Measurements from ENCODE around the gene PCDHGA5. TPM values are rescaled to one million over a fixed set of nuclear protein-coding genes. Genes with fewer than 3 reads are reported as not detected.
"Not testable (repeated sequence)": the region's sequence is repeated elsewhere in the genome, so short reads cannot be mapped to it uniquely, and the experiment has no call there.

PCDHGA5 gene
- total RNA-seq, 2 experiments from 2014 or later: 0.05 to 0.11 TPM

DNA sequence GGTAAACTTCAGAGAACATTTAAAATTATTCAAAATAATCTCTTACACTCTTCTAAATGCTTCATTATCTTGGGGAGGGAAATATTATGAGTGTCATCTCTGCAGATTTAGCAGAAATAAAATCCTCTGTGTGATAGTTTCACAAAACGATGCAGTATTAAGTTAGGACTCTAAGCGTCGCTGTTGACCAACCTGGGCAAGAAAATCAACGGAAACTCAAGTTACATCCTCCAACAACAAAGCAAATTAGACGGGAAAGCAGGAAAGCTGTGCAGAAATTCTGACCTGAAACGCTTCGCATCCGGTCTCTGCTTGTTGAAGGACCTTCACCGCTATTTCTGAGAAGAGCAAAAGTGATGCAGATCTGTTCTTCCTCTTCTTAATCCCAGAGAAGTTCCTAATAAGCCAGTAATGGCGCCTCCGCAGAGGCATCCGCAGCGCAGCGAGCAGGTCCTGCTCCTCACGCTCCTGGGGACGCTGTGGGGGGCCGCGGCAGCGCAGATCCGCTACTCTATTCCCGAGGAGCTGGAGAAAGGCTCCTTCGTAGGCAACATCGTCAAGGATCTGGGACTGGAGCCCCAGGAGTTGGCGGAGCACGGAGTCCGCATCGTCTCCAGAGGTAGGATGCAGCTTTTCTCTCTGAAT is 9.8 kb downstream of the PCDHGA5 start, which contains the start of gene PCDHGA6:
Gene PCDHGA6 (plus strand): TSS at position 219 of the 645 bp plus-strand sequence. CDS start 193 bp downstream, at position 412.
- H3K4me1 Mint-ChIP-seq (ENCODE audit: low read depth): peaks cover 8% of the 10 kb centered on the region
- ATAC-seq: no peak
- no peak within 1 kb of the TSS for H3K27ac Mint-ChIP-seq
- peaks cover 18% of the 10 kb centered on the region for H3K9me3 Mint-ChIP-seq (ENCODE audit: insufficient read depth)
- peak within 1 kb of the TSS; percentile 2 for H3K4me3 Mint-ChIP-seq
- H3K27me3 Mint-ChIP-seq (ENCODE audit: low read depth): peaks cover 38% of the 10 kb centered on the region
- DNase-seq: no peak
- H3K36me3 Mint-ChIP-seq (ENCODE audit: low read depth): peaks cover 9% of the 10 kb centered on the region
- ChIA-PET POLR2A (no interaction called here), CTCF (interaction anchor here (1.2 to 1.7 kb wide), 4 partner anchors 10 to 190 kb away, joined by 3 to 5 read pairs (median 4); partner anchors contain the start of gene PCDHGB5)

DNA sequence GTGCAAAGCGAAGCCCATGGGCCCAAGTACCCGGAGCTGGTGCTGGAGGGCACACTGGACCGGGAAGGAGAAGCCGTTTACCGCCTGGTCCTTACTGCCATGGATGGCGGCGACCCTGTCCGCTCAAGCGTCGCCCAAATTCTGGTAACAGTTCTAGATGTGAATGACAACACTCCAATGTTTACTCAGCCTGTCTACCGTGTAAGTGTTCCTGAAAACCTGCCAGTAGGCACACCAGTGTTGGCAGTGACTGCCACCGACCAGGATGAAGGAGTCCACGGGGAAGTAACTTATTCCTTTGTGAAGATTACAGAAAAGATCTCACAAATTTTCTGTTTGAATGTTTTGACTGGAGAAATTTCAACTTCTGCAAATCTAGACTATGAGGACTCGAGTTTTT is 10.7 kb downstream of the PCDHGA5 start:
- peaks cover 9% of the 10 kb centered on the region for H3K36me3 Mint-ChIP-seq (ENCODE audit: low read depth)
- peaks cover 35% of the 10 kb centered on the region for H3K27me3 Mint-ChIP-seq (ENCODE audit: low read depth)
- CTCF ChIA-PET: interaction anchor here (1.1 to 1.7 kb wide), 5 partner anchors 9 to 189 kb away, joined by 3 to 5 read pairs (median 4); partner anchors contain the start of gene PCDHGB5
- DNase-seq (no peak), ATAC-seq (no peak)
- H3K27ac Mint-ChIP-seq: no peak overlapping the region
- no peak overlapping the region for H3K4me3 Mint-ChIP-seq
- H3K4me1 Mint-ChIP-seq (ENCODE audit: low read depth): peaks cover 8% of the 10 kb centered on the region
- peaks cover 13% of the 10 kb centered on the region for H3K9me3 Mint-ChIP-seq (ENCODE audit: insufficient read depth)
- POLR2A ChIA-PET: no interaction called here

DNA sequence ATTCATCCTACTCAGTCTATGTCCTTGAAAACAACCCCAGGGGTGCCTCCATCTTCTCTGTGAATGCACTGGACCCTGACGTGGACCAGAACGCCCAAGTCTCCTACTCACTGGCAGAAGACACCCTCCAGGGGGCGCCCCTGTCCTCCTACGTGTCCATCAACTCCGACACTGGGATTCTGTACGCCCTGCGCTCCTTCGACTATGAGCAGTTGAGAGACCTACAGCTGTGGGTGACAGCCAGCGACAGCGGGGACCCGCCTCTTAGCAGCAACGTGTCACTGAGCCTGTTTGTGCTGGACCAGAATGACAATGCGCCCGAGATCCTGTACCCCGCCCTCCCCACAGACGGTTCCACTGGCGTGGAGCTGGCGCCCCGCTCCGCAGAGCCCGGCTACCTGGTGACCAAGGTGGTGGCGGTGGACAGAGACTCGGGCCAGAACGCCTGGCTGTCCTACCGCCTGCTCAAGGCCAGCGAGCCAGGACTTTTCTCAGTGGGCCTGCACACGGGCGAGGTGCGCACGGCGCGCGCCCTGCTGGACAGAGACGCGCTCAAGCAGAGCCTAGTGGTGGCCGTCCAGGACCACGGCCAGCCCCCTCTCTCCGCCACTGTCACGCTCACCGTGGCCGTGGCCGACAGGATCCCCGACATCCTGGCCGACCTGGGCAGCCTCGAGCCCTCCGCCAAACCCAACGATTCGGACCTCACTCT is 11.6 kb downstream of the PCDHGA5 start:
- POLR2A ChIA-PET: not testable (repeated sequence)
- CTCF ChIA-PET: interaction anchor here (1.1 to 1.4 kb wide), 3 partner anchors 20 to 182 kb away, joined by 3 to 4 read pairs (median 3); partner anchors contain the start of gene PCDHGB5

DNA sequence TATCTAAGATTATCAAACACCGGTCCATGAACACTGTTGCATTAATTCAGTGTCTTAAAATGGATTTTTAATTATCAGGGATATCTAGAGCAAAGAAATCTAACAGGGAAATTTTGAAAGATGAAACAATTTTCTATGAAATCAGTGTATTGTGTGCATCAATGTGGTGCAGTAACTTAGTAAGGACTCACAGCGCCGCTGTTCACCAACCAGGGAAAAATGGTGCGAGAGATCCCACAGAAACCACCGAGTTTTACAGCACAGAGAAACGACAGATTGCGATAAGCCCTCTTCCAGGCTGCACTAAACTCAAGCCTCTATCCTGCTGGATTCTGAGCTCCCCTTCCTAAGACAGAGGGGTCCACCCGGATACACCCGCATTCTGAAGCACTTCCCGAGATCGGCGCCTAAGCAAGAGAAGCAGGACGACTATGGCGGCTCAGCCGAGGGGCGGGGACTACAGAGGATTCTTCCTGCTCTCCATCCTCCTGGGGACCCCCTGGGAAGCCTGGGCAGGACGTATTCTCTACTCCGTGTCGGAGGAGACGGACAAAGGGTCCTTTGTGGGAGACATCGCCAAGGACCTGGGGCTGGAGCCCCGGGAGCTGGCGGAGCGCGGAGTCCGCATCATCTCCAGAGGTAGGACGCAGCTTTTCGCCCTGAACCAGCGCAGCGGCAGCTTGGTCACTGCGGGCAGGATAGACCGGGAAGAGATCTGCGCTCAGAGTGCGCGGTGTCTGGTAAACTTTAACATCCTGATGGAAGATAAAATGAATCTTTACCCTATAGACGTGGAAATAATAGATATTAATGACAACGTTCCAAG is 18.7 kb downstream of the PCDHGA5 start, which contains the start of gene PCDHGA7:
Gene PCDHGA7 (plus strand): TSS at position 274 of the 826 bp plus-strand sequence. CDS start 158 bp downstream, at position 432.
- CTCF ChIA-PET: interaction anchor here (1.5 to 1.7 kb wide), 2 partner anchors 8 to 13 kb away, joined by 4 to 5 read pairs; partner anchors contain the start of genes PCDHGA6 and PCDHGB3
- ATAC-seq (no peak), DNase-seq (no peak)
- Mint-ChIP-seq H3K4me3 (peak within 1 kb of the TSS; percentile 36), H3K27ac (no peak within 1 kb of the TSS), H3K4me1 (ENCODE audit: low read depth) (no peaks in the 10 kb centered on the region), H3K27me3 (ENCODE audit: low read depth) (peaks cover 35% of the 10 kb centered on the region), H3K36me3 (ENCODE audit: low read depth) (peaks cover 2% of the 10 kb centered on the region), H3K9me3 (ENCODE audit: insufficient read depth) (peaks cover 20% of the 10 kb centered on the region)
- POLR2A ChIA-PET: no interaction called here

More for the DNA sequence above, 11.6 kb downstream of the PCDHGA5 start:
- H3K27me3 Mint-ChIP-seq (ENCODE audit: low read depth): peaks cover 28% of the 10 kb centered on the region
- peaks cover 15% of the 10 kb centered on the region for H3K9me3 Mint-ChIP-seq (ENCODE audit: insufficient read depth)
- DNase-seq; H3K27ac Mint-ChIP-seq; H3K4me1 Mint-ChIP-seq (ENCODE audit: low read depth); H3K36me3 Mint-ChIP-seq (ENCODE audit: low read depth); H3K4me3 Mint-ChIP-seq; ATAC-seq: not testable (repeated sequence)

DNA sequence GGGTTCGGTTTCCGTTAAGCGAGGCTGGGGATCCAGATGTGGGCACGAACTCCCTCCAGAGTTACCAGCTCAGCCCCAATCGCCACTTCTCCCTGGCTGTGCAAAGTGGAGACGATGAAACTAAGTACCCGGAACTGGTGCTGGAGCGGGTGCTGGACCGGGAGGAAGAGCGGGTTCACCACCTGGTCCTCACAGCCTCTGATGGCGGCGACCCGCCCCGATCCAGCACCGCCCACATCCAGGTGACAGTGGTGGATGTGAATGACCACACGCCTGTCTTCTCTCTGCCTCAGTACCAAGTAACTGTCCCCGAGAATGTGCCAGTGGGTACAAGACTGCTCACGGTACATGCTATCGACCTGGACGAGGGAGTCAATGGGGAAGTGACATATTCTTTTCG is 19.4 kb downstream of the PCDHGA5 start:
- Mint-ChIP-seq H3K27me3 (ENCODE audit: low read depth) (peaks cover 37% of the 10 kb centered on the region), H3K27ac (no peak overlapping the region), H3K4me3 (no peak overlapping the region), H3K4me1 (ENCODE audit: low read depth) (no peaks in the 10 kb centered on the region), H3K9me3 (ENCODE audit: insufficient read depth) (peaks cover 21% of the 10 kb centered on the region), H3K36me3 (ENCODE audit: low read depth) (peaks cover 2% of the 10 kb centered on the region)
- DNase-seq: no peak
- ChIA-PET POLR2A (no interaction called here), CTCF (interaction anchor here (1.5 to 1.7 kb wide), 2 partner anchors 9 to 13 kb away, joined by 4 to 5 read pairs; partner anchors contain the start of genes PCDHGA6 and PCDHGB3)
- no peak for ATAC-seq

DNA sequence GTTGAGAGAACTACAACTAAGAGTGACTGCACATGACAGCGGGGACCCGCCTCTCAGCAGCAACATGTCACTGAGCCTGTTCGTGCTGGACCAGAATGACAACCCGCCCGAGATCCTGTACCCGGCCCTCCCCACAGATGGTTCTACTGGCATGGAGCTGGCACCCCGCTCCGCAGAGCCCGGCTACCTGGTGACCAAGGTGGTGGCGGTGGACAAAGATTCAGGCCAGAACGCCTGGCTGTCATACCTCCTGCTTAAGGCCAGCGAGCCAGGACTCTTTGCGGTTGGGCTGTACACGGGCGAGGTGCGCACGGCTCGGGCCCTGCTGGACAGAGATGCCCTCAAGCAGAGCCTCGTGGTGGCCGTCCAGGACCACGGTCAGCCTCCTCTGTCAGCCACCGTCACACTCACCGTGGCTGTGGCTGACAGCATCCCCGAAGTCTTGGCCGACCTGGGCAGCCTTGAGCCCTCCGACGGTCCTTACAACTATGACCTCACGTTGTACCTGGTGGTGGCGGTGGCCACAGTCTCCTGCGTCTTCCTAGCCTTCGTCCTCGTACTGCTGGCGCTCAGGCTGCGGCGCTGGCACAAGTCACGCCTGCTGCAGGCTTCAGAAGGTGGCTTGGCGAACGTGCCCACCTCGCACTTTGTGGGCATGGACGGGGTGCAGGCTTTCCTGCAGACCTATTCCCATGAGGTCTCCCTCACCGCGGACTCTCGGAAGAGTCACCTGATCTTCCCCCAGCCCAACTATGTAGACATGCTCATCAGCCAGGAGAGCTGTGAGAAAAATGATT is 20.7 kb downstream of the PCDHGA5 start:
- H3K36me3 Mint-ChIP-seq (ENCODE audit: low read depth): peaks cover 2% of the 10 kb centered on the region
- H3K27me3 Mint-ChIP-seq (ENCODE audit: low read depth): peaks cover 40% of the 10 kb centered on the region
- ATAC-seq (no peak), DNase-seq (no peak)
- ChIA-PET CTCF (interaction anchor here (1.1 kb wide), 1 partner anchor 15 kb away, joined by 3 read pairs; the partner anchor contains the start of gene PCDHGB3), POLR2A (no interaction called here)
- H3K4me3 Mint-ChIP-seq: no peak overlapping the region
- H3K4me1 Mint-ChIP-seq (ENCODE audit: low read depth): no peaks in the 10 kb centered on the region
- no peak overlapping the region for H3K27ac Mint-ChIP-seq
- H3K9me3 Mint-ChIP-seq (ENCODE audit: insufficient read depth): peaks cover 33% of the 10 kb centered on the region

DNA sequence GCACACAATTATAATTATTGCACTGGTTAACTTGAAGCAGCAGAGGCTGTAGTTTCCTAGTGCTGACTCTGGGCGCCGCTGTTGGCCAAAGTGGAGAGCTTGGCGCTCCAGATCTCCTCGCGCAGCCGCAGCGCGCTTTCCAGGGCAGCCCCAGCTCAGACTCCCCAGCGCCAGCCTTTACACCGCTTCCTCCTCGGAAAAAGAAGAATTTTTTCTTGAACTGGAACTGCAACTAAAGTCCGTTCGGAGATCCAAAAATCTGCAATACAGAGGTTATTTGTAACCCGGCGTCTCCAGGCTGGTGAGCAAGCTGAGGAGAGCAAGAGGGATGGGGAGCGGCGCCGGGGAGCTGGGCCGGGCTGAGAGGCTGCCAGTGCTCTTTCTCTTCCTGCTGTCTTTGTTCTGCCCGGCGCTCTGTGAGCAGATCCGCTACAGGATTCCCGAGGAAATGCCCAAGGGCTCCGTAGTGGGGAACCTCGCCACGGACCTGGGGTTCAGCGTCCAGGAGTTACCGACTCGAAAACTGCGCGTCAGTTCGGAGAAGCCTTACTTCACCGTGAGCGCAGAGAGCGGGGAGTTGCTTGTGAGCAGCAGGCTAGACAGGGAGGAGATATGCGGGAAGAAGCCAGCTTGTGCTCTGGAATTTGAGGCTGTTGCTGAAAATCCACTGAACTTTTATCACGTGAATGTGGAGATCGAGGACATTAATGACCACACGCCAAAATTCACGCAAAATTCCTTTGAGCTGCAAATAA is 23.8 kb downstream of the PCDHGA5 start, which contains the start of gene PCDHGB4:
Gene PCDHGB4 (plus strand): TSS at position 142 of the 755 bp plus-strand sequence. CDS start 187 bp downstream, at position 329.
- ATAC-seq: peak; percentile 44
- peak; percentile 34 for DNase-seq
- Mint-ChIP-seq H3K4me3 (peak within 1 kb of the TSS; percentile 0), H3K27me3 (ENCODE audit: low read depth) (peaks cover 38% of the 10 kb centered on the region), H3K9me3 (ENCODE audit: insufficient read depth) (peaks cover 34% of the 10 kb centered on the region)
- POLR2A ChIA-PET; H3K36me3 Mint-ChIP-seq (ENCODE audit: low read depth); H3K27ac Mint-ChIP-seq; H3K4me1 Mint-ChIP-seq (ENCODE audit: low read depth): not testable (repeated sequence)
- CTCF ChIA-PET: interaction anchor here (2.5 kb wide), 1 partner anchor 26 kb away, joined by 9 read pairs; the partner anchor contains the start of gene PCDHGA10

DNA sequence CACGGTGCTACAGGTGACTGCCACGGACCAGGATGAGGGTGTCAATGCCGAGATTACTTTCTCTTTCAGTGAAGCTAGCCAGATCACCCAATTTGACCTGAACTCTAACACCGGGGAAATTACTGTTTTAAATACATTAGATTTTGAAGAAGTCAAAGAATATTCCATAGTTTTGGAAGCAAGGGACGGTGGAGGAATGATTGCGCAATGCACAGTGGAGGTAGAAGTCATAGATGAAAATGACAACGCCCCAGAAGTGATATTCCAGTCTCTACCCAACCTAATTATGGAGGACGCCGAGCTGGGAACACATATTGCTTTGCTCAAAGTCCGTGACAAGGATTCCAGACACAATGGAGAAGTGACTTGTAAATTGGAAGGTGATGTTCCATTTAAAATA is 24.7 kb downstream of the PCDHGA5 start:
- peaks cover 5% of the 10 kb centered on the region for H3K36me3 Mint-ChIP-seq (ENCODE audit: low read depth)
- peaks cover 32% of the 10 kb centered on the region for H3K27me3 Mint-ChIP-seq (ENCODE audit: low read depth)
- H3K4me3 Mint-ChIP-seq: peak overlapping the region; percentile 0
- H3K4me1 Mint-ChIP-seq (ENCODE audit: low read depth): no peaks in the 10 kb centered on the region
- ATAC-seq: no peak
- peaks cover 32% of the 10 kb centered on the region for H3K9me3 Mint-ChIP-seq (ENCODE audit: insufficient read depth)
- no peak for DNase-seq
- H3K27ac Mint-ChIP-seq: no peak overlapping the region
- ChIA-PET POLR2A (no interaction called here), CTCF (interaction anchor here (0.8 to 2.5 kb wide), 2 partner anchors 25 to 125 kb away, joined by 3 to 9 read pairs; partner anchors contain the start of gene PCDHGA10)

DNA sequence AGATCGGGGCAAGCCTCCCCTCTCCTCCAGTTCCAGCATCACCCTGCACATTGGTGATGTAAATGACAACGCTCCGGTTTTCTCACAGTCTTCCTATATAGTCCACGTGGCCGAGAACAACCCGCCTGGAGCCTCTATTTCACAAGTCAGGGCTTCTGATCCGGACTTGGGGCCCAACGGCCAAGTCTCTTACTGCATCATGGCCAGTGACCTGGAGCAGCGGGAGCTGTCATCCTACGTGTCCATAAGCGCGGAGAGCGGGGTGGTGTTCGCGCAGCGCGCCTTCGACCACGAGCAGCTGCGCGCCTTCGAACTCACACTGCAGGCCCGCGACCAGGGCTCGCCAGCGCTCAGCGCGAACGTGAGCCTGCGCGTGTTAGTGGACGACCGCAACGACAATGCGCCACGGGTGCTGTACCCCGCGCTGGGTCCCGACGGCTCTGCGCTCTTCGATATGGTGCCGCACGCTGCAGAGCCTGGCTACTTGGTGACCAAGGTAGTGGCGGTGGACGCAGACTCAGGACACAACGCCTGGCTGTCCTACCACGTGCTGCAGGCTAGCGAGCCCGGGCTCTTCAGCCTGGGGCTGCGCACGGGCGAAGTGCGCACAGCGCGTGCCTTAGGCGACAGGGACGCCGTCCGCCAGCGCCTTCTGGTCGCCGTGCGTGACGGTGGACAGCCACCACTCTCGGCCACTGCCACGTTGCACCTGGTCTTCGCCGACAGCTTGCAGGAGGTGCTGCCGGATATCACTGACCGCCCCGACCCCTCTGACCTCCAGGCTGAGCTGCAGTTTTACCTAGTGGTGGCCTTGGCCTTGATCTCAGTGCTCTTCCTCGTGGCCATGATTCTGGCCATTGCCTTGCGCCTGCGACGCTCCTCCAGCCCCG is 25.4 kb downstream of the PCDHGA5 start:
- CTCF ChIA-PET: interaction anchor here (0.8 to 2.5 kb wide), 2 partner anchors 24 to 124 kb away, joined by 3 to 9 read pairs; partner anchors contain the start of gene PCDHGA10
- H3K4me3 Mint-ChIP-seq: no peak overlapping the region
- peaks cover 34% of the 10 kb centered on the region for H3K9me3 Mint-ChIP-seq (ENCODE audit: insufficient read depth)
- POLR2A ChIA-PET: no interaction called here
- H3K4me1 Mint-ChIP-seq (ENCODE audit: low read depth): no peaks in the 10 kb centered on the region
- peaks cover 6% of the 10 kb centered on the region for H3K36me3 Mint-ChIP-seq (ENCODE audit: low read depth)
- H3K27ac Mint-ChIP-seq: no peak overlapping the region
- ATAC-seq (no peak), DNase-seq (no peak)
- H3K27me3 Mint-ChIP-seq (ENCODE audit: low read depth): peaks cover 30% of the 10 kb centered on the region

All from activated CD8-positive, alpha-beta T cell treated with anti-CD3 and anti-CD28 coated beads, Interleukin-2, amount 10 ng/mL, durations not matched to agents 7 days and 5 days (primary cell).